ENCODE measurements around the gene STEAP3.

STEAP3 gene

GRCh38 chr2:119224391-119225104 lies 914 bp downstream of the STEAP3 start:
- DNase-seq (ENCODE audit: low read depth), result no peak
- H3K4me3 ChIP-seq (ENCODE audit: low read depth, low read length), result peak overlapping the region; percentile 61
- no peak for TF ChIP-seq CTCF (IDR thresholded peaks at IDR 0.05; ENCODE audit: control insufficient read depth, extremely low read depth, insufficient read depth)

GRCh38 chr2:119225105-119225865 lies 1.7 kb downstream of the STEAP3 start:
- H3K4me3 ChIP-seq (ENCODE audit: low read depth, low read length), result no peak overlapping the region

GRCh38 chr2:119225926-119226325 lies 2.3 kb downstream of the STEAP3 start:
- TF ChIP-seq CTCF (IDR thresholded peaks at IDR 0.05; ENCODE audit: control insufficient read depth, extremely low read depth, insufficient read depth), result no peak
- DNase-seq (ENCODE audit: low read depth), result no peak
- no peak overlapping the region for H3K4me3 ChIP-seq (ENCODE audit: low read depth, low read length)

More at GRCh38 chr2:119225105-119225865, 1.7 kb downstream of the STEAP3 start:
- TF ChIP-seq CTCF (IDR thresholded peaks at IDR 0.05; ENCODE audit: control insufficient read depth, extremely low read depth, insufficient read depth), result no peak
- no peak for DNase-seq (ENCODE audit: low read depth)

- no peak overlapping the region for H3K4me3 ChIP-seq (ENCODE audit: low read depth, low read length)
- TF ChIP-seq CTCF (IDR thresholded peaks at IDR 0.05; ENCODE audit: control insufficient read depth, extremely low read depth, insufficient read depth), result no peak
- DNase-seq (ENCODE audit: low read depth), result no peak
Measured at GRCh38 chr2:119227346-119227745, 3.7 kb downstream of the STEAP3 start.

GRCh38 chr2:119228136-119228535 lies 4.5 kb downstream of the STEAP3 start:
- DNase-seq (ENCODE audit: low read depth), result no peak
- H3K4me3 ChIP-seq (ENCODE audit: low read depth, low read length), result no peak overlapping the region
- no peak for TF ChIP-seq CTCF (IDR thresholded peaks at IDR 0.05; ENCODE audit: control insufficient read depth, extremely low read depth, insufficient read depth)

GRCh38 chr2:119228964-119229363 lies 5.3 kb downstream of the STEAP3 start:
- DNase-seq (ENCODE audit: low read depth), result no peak
- H3K4me3 ChIP-seq (ENCODE audit: low read depth, low read length), result no peak overlapping the region
- TF ChIP-seq CTCF (IDR thresholded peaks at IDR 0.05; ENCODE audit: control insufficient read depth, extremely low read depth, insufficient read depth), result no peak

Measured in LNCaP clone FGC (cell line).